ENCODE measurements around the gene SMAD2.

The SMAD2 gene

GRCh38 chr18:47930199-47930930 is at the start of gene SMAD2:
SMAD2 (minus strand) TSS chr18:47930659; CDS start chr18:47896756, 33,903 bp downstream.
- peak within 1 kb of the TSS; percentile 83 for H3K4me3 ChIP-seq (ENCODE audit: low read length)
- TF ChIP-seq, protein P1, sequence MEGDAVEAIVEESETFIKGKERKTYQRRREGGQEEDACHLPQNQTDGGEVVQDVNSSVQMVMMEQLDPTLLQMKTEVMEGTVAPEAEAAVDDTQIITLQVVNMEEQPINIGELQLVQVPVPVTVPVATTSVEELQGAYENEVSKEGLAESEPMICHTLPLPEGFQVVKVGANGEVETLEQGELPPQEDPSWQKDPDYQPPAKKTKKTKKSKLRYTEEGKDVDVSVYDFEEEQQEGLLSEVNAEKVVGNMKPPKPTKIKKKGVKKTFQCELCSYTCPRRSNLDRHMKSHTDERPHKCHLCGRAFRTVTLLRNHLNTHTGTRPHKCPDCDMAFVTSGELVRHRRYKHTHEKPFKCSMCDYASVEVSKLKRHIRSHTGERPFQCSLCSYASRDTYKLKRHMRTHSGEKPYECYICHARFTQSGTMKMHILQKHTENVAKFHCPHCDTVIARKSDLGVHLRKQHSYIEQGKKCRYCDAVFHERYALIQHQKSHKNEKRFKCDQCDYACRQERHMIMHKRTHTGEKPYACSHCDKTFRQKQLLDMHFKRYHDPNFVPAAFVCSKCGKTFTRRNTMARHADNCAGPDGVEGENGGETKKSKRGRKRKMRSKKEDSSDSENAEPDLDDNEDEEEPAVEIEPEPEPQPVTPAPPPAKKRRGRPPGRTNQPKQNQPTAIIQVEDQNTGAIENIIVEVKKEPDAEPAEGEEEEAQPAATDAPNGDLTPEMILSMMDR (conservative IDR thresholded peaks at IDR 0.05; ENCODE audit: low read depth, low read length), result no peak
- no peak for DNase-seq (ENCODE audit: low read depth)

GRCh38 chr18:47979611-47980200 is 49.2 kb upstream of the SMAD2 start:
- H3K4me3 ChIP-seq (ENCODE audit: low read length), result no peak overlapping the region
- no peak for DNase-seq (ENCODE audit: low read depth)
- TF ChIP-seq, protein P1 (conservative IDR thresholded peaks at IDR 0.05; ENCODE audit: low read depth, low read length), result no peak

GRCh38 chr18:47978603-47979002 is 48.1 kb upstream of the SMAD2 start:
- no peak for DNase-seq (ENCODE audit: low read depth)
- no peak overlapping the region for H3K4me3 ChIP-seq (ENCODE audit: low read length)
- TF ChIP-seq, protein P1 (conservative IDR thresholded peaks at IDR 0.05; ENCODE audit: low read depth, low read length), result no peak

- no peak overlapping the region for H3K4me3 ChIP-seq (ENCODE audit: low read length)
- TF ChIP-seq, protein P1 (conservative IDR thresholded peaks at IDR 0.05; ENCODE audit: low read depth, low read length), result no peak
- no peak for DNase-seq (ENCODE audit: low read depth)
These were observed 47.7 kb upstream of the SMAD2 start for GRCh38 chr18:47978141-47978540.

GRCh38 chr18:47975701-47976100 is 45.2 kb upstream of the SMAD2 start:
- TF ChIP-seq, protein P1 (conservative IDR thresholded peaks at IDR 0.05; ENCODE audit: low read depth, low read length), result no peak
- no peak for DNase-seq (ENCODE audit: low read depth)
- no peak overlapping the region for H3K4me3 ChIP-seq (ENCODE audit: low read length)

DNA sequence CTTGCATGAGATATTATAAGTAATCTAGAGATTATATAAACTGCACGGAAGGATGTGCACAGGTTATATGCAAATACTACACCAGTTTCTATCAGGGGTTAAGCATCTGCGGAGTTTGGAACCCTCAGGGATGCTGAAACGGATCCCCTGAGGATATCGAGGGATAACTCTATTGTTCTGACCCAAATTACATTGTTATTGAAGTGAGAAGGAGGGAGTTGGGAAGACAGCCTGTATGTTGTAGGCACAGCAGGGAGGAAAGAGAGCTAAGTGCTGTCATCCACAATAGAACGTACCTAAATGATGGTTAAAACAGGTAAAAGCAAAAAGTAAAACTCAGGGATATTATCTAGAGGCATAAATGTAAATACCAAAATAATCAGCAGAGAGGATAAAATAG is 44.6 kb upstream of the SMAD2 start:
- no peak overlapping the region for H3K4me3 ChIP-seq (ENCODE audit: low read length)
- TF ChIP-seq, protein P1 (conservative IDR thresholded peaks at IDR 0.05; ENCODE audit: low read depth, low read length), result no peak
- DNase-seq (ENCODE audit: low read depth), result no peak

Data from retinal pigment epithelial cell (primary cell).